SK-N-SH treated with all-trans-retinoic acid at 6 μM for 48 hours (cell line): ENCODE data around the gene DCPS.

Source experiments
- ARNTL ChIP-seq: fragments of 450-650 bp; formaldehyde crosslinking; IDR thresholded peaks from 2 replicates; pipeline ENCODE4 v1.5.0; 2020; ENCODE audit warnings: low read depth, mild to moderate bottlenecking, moderate library complexity, borderline replicate concordance
- BACH2 ChIP-seq: fragments of 250-450 bp; sonication (Bioruptor Pico); IDR thresholded peaks from 2 replicates; pipeline ENCODE4 v1.9.0; 2021; ENCODE audit warnings: mild to moderate bottlenecking, borderline replicate concordance
- CSRNP3 ChIP-seq: fragments of 250-450 bp; sonication (Bioruptor Pico); IDR thresholded peaks from 2 replicates; pipeline ENCODE4 v1.5.1; 2021; ENCODE audit warnings: mild to moderate bottlenecking, moderate library complexity
- ESRRG ChIP-seq: fragments of 250-450 bp; sonication (Bioruptor Pico); IDR thresholded peaks from 2 replicates; pipeline ENCODE4 v1.6.1; 2021; ENCODE audit warnings: mild to moderate bottlenecking
- GLIS3 ChIP-seq: fragments of 250-450 bp; sonication (Bioruptor Pico); IDR thresholded peaks from 2 replicates; pipeline ENCODE4 v1.5.0; 2020; ENCODE audit warnings: mild to moderate bottlenecking, moderate library complexity
- PATZ1 ChIP-seq: fragments of 250-450 bp; sonication (Bioruptor Pico); IDR thresholded peaks from 2 replicates; pipeline ENCODE4 v1.8.0; 2020; ENCODE audit warnings: mild to moderate bottlenecking, moderate library complexity, borderline replicate concordance
- PPARA ChIP-seq: fragments of 250-450 bp; sonication (Bioruptor Pico); IDR thresholded peaks from 2 replicates; pipeline ENCODE4 v1.5.0; 2020; ENCODE audit warnings: mild to moderate bottlenecking, borderline replicate concordance
- RARB ChIP-seq: fragments of 250-450 bp; sonication (Bioruptor Pico); IDR thresholded peaks from 2 replicates; pipeline ENCODE4 v1.8.0; 2021; ENCODE audit warnings: mild to moderate bottlenecking, moderate library complexity
- TCF4 ChIP-seq: fragments of 250-450 bp; sonication (Bioruptor Pico); IDR thresholded peaks from 2 replicates; pipeline ENCODE4 v1.8.0; 2021; ENCODE audit warnings: mild to moderate bottlenecking, moderate library complexity, borderline replicate concordance
- ZFP3 ChIP-seq: fragments of 250-450 bp; sonication (Bioruptor Pico); IDR thresholded peaks from 2 replicates; pipeline ENCODE4 v1.5.0; 2020; ENCODE audit warnings: mild to moderate bottlenecking, moderate library complexity
- ZNF565 ChIP-seq: fragments of 450-650 bp; formaldehyde crosslinking; conservative IDR thresholded peaks from 2 replicates; pipeline ENCODE4 v1.5.0; 2020; ENCODE audit warnings: low read depth, mild to moderate bottlenecking, moderate library complexity
- ZNF70 ChIP-seq: fragments of 450-650 bp; formaldehyde crosslinking; IDR thresholded peaks from 2 replicates; pipeline ENCODE4 v1.5.0; 2020; ENCODE audit warnings: mild to moderate bottlenecking, moderate library complexity
- TF ChIP-seq, protein P1 (sequence below): fragments of 250-450 bp; sonication (Bioruptor Pico); IDR thresholded peaks from 2 replicates; pipeline ENCODE4 v1.5.1; 2020; ENCODE audit warnings: low read depth, mild to moderate bottlenecking, moderate library complexity

DNA sequence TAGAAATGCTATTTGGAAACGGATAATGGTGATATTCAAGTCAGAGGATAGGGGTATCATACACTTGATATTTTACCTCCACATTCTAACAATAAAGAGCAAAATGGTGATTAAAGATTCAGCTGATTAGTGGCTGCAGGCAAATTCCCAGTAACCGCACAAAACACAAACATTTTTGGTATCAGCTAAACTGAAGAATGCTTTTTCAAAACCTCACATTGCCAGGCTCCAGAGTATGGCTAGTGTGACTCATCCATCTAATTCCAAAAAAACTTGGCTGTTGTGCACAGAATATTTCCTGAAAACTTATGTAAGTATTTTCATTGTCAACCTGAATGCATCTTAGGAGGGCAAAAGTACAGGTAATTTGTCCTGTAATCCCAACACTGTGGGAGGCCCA is 46.1 kb upstream of the DCPS start:
- no peak for TF ChIP-seq PATZ1 (CRISPR knock-in tag)
- TF ChIP-seq, protein P1, sequence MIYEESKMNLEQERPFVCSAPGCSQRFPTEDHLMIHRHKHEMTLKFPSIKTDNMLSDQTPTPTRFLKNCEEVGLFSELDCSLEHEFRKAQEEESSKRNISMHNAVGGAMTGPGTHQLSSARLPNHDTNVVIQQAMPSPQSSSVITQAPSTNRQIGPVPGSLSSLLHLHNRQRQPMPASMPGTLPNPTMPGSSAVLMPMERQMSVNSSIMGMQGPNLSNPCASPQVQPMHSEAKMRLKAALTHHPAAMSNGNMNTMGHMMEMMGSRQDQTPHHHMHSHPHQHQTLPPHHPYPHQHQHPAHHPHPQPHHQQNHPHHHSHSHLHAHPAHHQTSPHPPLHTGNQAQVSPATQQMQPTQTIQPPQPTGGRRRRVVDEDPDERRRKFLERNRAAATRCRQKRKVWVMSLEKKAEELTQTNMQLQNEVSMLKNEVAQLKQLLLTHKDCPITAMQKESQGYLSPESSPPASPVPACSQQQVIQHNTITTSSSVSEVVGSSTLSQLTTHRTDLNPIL (CRISPR knock-in tag) = no peak
- no peak for TF ChIP-seq ZFP3 (CRISPR knock-in tag)
- no peak for TF ChIP-seq ESRRG (CRISPR knock-in tag)
- TF ChIP-seq RARB = no peak
- no peak for TF ChIP-seq CSRNP3 (CRISPR knock-in tag)
- TF ChIP-seq TCF4 (CRISPR knock-in tag) = no peak
- no peak for TF ChIP-seq ZNF565 (CRISPR knock-in tag)
- no peak for TF ChIP-seq GLIS3 (CRISPR knock-in tag)
- TF ChIP-seq BACH2 (CRISPR knock-in tag) = no peak
- TF ChIP-seq ZNF70 (CRISPR knock-in tag) = no peak
- TF ChIP-seq ARNTL (CRISPR knock-in tag) = no peak
- TF ChIP-seq PPARA (CRISPR knock-in tag) = no peak
